NOMO-1 treated with dmso at 0.1 percent for 144 hours (cell line): Measurements from ENCODE around the gene RUFY1.
"Not testable (repeated sequence)": the region's sequence is repeated elsewhere in the genome, so short reads cannot be mapped to it uniquely, and the experiment has no call there.

ENCODE experiments used
- DNase-seq: peaks from one replicate; lab custom pipeline; 2025; ENCODE audit not compliant: unreplicated experiment; lab: John Stamatoyannopoulos, UW

Gene RUFY1, protein sequence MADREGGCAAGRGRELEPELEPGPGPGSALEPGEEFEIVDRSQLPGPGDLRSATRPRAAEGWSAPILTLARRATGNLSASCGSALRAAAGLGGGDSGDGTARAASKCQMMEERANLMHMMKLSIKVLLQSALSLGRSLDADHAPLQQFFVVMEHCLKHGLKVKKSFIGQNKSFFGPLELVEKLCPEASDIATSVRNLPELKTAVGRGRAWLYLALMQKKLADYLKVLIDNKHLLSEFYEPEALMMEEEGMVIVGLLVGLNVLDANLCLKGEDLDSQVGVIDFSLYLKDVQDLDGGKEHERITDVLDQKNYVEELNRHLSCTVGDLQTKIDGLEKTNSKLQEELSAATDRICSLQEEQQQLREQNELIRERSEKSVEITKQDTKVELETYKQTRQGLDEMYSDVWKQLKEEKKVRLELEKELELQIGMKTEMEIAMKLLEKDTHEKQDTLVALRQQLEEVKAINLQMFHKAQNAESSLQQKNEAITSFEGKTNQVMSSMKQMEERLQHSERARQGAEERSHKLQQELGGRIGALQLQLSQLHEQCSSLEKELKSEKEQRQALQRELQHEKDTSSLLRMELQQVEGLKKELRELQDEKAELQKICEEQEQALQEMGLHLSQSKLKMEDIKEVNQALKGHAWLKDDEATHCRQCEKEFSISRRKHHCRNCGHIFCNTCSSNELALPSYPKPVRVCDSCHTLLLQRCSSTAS

DNA sequence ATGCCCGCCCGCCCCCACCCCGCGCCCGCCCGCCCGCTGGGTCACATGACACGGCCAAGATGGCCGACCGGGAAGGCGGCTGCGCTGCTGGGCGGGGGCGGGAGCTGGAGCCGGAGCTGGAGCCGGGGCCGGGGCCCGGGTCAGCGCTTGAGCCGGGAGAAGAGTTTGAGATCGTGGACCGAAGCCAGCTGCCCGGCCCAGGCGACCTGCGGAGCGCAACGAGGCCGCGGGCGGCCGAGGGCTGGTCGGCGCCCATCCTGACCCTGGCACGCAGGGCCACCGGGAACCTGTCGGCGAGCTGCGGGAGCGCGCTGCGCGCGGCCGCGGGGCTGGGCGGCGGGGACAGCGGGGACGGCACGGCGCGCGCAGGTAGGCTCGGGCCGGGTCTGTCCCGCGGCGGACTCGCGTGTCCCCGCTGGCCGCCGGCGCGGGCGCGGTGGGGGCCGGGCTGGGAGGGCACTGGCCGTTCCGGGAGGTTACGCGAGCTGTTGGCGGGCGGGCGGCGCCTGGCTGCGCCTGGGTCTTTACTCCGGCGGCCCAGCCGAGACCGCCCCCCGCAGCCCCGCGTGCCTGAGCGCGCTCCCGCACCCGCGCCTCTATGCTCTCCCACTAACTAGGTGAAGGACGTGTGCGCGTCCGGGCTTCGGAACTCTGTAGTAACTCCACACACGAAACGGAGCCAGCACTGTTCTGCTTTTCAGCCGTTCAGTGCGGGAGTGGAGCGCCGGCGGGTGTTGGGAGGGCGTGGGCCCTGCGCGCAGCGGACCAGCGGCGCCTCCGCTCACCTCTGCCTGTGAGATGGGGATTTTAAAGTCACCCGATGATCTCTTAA, at the start of gene RUFY1:
RUFY1 (plus strand) TSS at position 44 of the 832 bp plus-strand sequence; CDS start at position 60, 16 bp downstream.
- peak; percentile 74 for DNase-seq

GRCh38 chr5:179501997-179502396, 48.4 kb upstream of the RUFY1 start:
- not testable (repeated sequence) for DNase-seq

DNA sequence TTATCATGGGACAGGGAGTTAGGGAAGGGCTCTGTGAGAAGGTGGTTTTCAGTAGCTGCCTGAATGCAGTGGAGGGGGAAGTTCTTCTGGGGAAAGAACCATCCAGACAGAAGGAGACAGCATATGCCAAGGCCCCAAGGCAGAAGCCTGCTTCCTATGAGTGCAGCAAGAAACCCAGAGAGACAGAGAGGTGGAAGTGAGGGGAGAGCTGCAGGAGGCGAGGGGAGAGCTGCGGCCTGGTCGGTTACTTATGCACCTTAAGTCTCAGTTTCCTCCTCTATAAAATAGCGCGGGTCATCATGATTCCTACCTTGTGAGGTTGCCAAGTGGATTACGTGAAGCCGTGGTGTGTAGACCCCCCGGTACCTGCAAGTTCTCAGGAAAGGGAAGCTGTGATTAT, 47.9 kb upstream of the RUFY1 start:
- not testable (repeated sequence) for DNase-seq

DNA sequence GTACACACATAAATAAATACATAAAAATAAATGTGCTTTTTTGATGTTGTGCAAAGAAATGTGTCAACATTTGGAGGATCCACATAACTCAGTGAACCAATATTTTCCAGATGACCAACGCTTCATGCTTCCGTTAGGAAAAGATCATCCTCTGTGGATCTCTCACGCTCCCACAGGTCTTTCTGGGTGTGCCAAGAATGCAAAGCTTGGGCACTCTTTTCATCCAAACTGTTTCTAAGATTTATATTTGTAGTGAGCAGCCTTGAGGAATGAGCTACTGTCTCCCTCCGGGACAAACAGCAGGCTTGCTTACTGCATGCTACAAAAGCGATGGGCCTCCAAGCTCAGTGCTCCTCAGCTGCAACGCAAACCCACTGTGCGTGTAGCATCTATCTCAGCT, 46.2 kb upstream of the RUFY1 start:
- DNase-seq: no peak

DNA sequence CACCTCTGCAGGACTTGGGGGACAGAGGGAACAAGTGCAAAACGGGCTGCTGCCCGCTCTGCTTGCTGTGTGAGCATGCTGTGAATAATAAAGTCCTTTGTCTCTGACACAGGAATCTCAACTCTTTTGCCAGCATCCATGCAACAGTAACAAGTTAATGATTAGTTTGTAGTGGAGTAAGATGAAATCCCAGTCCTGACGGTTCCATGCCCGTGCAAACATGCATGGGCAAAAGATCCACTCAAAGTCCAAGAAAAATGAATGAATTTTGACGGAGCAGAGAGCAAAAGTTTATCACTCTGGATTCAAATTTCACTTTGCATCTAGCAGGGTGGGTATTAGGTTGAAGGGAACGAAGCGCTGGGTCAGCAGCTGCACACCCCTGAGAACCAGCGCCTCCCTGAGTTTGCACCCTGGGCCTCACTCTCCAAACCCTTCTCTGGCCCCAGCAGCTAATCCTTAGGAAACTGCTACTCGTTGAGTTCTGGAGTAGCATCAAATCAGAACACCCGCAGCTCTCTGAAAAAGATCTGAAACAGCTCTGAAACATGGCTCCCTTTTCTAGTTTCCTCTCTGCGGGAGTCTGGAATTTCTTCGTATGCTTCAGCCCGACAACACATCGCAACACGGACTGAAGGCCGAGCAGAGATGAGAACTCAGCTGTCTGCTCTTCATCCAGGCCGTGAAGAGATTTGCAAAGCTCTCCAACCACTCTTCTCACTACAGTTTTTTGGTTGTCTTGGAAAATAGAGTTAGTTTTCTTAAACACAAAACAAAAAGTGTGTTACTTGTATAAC, 45.6 kb upstream of the RUFY1 start:
- no peak for DNase-seq

DNA sequence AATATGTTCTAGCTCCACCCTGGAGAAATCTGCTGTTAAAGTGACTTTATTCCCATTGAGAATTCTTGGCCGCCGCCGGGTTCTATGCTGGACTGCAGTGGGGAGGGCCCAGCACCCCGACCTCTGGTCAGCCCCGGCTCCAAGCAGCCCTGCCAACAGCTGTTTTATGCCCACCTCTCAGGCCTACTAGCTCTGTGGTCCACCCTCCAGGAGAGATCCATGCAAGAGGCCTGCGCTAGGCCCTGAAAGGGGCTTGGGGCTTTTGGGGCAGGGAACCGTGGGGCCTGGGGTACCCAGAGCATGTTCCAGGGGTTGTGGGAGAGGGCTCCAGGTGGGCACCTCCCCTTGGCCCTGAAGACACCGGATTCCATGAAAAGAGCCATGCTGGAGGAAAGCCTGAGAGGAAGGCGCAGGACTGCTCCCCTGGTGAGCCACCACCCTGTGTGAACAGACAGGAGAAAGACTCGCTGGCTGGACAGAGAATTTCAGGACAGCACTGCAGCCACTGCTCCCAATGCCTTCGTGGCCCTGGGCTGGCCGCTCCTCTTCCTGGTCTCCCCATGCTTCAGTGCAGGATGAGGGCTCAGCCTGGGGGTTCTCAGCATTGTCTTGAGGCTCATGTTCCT, 44.6 kb upstream of the RUFY1 start:
- DNase-seq: no peak

- no peak for DNase-seq
These were observed 41.1 kb upstream of the RUFY1 start for GRCh38 chr5:179509239-179509638.

DNA sequence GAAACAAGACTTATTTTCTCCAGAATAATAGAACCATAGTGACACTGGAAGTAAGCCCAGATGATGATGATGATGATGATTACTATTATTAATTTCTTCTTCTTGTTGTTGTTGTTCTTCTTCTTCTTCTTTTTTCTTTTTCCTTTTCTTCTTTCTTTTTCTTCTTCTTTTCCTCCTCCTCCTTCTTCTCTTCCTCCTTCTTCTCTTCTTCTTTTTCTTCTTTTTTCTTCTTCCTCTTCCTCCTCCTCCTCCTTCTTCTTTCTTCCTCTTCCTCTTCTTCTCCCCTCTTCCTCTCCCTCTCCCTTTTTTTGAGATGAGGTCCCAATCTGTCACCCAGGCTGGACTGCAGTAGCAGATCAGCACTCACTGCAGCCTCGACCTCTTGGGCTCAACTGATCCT, 40.5 kb upstream of the RUFY1 start:
- DNase-seq: no peak

- DNase-seq: no peak
These were observed 37.8 kb upstream of the RUFY1 start for GRCh38 chr5:179512452-179513000.

- DNase-seq: not testable (repeated sequence)
These were observed 34.9 kb upstream of the RUFY1 start for GRCh38 chr5:179515501-179515900.

- no peak for DNase-seq
These were observed 34.1 kb upstream of the RUFY1 start for GRCh38 chr5:179516221-179516620.

GRCh38 chr5:179517746-179518145, 32.6 kb upstream of the RUFY1 start:
- not testable (repeated sequence) for DNase-seq

DNA sequence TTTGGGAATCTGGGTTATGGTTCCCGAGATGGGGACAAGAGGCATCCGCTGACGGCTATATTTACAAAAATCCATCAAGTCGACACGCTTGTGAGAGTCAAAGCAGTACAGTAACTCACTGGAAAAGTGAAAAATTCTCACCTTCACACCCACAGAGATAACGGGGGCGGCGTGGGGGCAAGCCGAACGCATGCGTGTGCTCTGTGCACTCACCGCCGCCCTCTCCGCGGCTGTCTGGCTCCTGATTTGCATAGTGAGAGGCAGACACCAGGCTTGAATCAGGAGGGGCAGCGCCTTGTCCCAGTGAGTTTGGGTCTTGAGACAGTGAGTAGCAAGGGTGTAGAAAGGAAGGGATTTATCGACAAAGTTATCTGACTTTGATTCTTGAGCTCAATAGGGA, 32.0 kb upstream of the RUFY1 start:
- DNase-seq: not testable (repeated sequence)

GRCh38 chr5:179519416-179520070, 30.8 kb upstream of the RUFY1 start:
- not testable (repeated sequence) for DNase-seq

- DNase-seq: not testable (repeated sequence)
These were observed 28.2 kb upstream of the RUFY1 start for GRCh38 chr5:179522107-179522506.

DNA sequence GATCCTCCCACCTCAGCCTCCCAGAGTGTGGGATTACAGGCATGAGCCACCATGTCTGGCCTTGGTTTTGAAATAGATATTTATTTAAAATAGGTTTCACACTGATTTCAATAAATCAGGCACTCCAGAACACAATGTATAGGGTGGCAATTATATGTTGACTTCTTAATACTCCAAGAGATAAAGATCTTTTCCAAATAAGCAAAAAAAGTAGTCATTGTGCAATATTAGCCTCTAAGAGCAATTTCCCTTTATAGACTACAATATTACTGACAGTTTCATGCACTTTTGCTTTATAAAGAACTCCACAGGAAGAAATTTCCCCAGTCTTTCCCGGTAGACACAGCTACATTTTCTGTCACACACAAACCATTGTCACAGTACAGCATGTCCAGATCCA, 23.4 kb upstream of the RUFY1 start:
- DNase-seq: no peak

DNA sequence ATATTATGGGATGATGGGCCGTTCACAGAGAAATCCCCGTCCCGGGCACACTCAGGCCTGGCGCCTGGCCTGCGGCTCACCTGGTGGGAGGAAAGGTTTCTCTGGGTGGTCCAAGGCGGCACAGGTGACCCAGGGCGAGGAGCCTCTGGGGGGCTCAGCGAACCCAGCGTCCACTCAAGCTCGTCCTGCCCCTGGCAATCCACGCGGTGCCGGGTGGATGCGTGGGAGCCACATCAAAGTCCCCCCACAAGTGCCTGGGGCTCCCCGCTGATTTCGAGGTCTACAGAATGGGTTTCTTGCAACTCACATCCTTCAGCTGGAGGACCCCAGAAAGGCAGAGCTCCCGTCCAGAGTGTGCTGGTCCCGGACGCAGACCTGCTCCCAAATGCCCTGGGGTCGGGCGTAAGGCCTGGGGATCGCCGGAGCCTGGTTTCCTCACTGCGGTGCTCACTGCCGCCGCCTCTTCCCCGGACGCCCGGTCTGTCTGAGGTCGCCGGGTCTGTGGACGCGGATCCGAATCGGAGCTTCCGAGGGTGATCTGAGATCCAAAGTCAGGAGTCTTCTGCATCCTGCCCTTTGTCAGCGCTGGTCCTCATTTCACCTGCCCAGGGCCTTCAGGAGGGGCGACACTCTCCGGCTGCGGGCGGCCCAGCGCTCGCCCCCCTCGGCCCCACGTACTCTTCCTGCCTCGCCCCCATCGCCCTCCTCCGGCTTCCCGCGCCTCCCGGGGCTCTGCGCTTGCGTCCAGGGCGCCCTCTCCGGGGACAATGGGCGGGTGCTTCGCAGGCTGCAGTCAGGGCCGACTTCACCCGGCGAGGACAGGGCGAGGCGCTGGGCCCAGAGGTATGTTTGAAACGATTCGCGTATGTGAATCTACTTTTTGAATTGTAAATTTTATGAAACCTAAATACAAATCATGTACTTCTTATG, 20.0 kb upstream of the RUFY1 start:
- DNase-seq: no peak

DNA sequence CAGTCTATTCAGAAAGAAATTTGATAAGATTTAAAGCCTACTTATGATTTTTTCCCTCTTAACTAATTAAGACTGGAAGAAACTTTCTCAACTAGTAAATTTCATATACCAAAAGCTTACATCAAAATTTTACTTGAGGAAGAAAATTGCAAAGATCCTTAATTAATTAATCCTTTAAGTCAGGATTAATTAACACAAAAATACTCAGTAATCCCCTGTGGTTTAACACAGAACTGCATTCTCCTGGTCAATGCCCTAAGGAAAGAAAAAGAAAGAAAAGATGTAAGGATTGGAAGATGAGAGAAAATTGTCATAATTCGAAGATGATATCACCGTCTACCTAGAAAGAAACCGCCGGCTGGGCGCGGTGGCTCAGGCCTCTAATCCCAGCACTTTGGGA, 17.3 kb upstream of the RUFY1 start:
- no peak for DNase-seq
